ENCODE data around the gene CALN1. TPM values are rescaled to one million over a fixed set of nuclear protein-coding genes. Genes with fewer than 3 reads are reported as not detected.

CALN1 gene
- total and polyA plus RNA-seq, 2 of the 8 experiments (the other 6 are each of a cell fraction or from before 2014, with no cell fraction given) = 6.4 to 15.2 TPM

GRCh38 chr7:71752171-71752935 lies 659.8 kb downstream of the CALN1 start (continued):
- TF ChIP-seq NRF1 (IDR thresholded peaks at IDR 0.05; ENCODE audit: low read depth, low read length) (no peak), TEAD4 (IDR thresholded peaks at IDR 0.05; ENCODE audit: low read depth, low read length) (no peak), POLR2AphosphoS5 (IDR thresholded peaks at IDR 0.05; ENCODE audit: low read depth, low read length) (no peak), CBX5 (IDR thresholded peaks at IDR 0.05; ENCODE audit: low read depth, low read length) (no peak), EGR1 (IDR thresholded peaks at IDR 0.05; ENCODE audit: borderline replicate concordance, low read depth, low read length) (no peak), BACH1 (IDR thresholded peaks at IDR 0.05; ENCODE audit: low read length) (no peak), RNF2 (IDR thresholded peaks at IDR 0.05; ENCODE audit: borderline replicate concordance, low read depth, low read length, missing control alignments, poor library complexity, severe bottlenecking) (no peak)

Measured in H1 (cell line).